ENCODE results near the gene SLC25A36.

GRCh38 chr3:140950863-140951262 lies 9.2 kb downstream of the SLC25A36 start:
- no peak for TF ChIP-seq CTCF (IDR thresholded peaks at IDR 0.05)
- TF ChIP-seq POLR2AphosphoS5 (IDR thresholded peaks at IDR 0.05), result no peak
